WTC11 (cell line): ENCODE data around the gene SND1. TPM values are rescaled to one million over a fixed set of nuclear protein-coding genes. Genes with fewer than 3 reads are reported as not detected.

Experiments used
- ATAC-seq: fragments of 200-7000 bp; cut with Tn5 transposase; 2 replicates; pipeline ENCODE4 v1.10.0; 2021; ENCODE audit warnings: mild to moderate bottlenecking, moderate library complexity
- CTCF ChIA-PET: fragments of 300-600 bp; sonication (Branson Sonifier 250); formaldehyde crosslinking; loops from one replicate; lab custom pipeline; 2021; ENCODE audit warnings: antibody characterized with exemption; lab: Charles Lee
- POLR2A ChIA-PET: fragments of 350-600 bp; sonication (Branson Sonifier 250); formaldehyde crosslinking; loops from one replicate; lab custom pipeline; 2021; ENCODE audit warnings: antibody characterized with exemption; lab: Charles Lee
- DNase-seq: peaks from one replicate; pipeline ENCODE4 v3.0.0; 2021; ENCODE audit warnings: low spot score
- H3K27ac Mint-ChIP-seq: 2 replicates; pipeline ENCODE4 v1.8.0; 2021; ENCODE audit warnings: mixed read lengths
- H3K27me3 Mint-ChIP-seq: 2 replicates; pipeline ENCODE4 v1.8.0; 2021; ENCODE audit warnings: low read depth, mild to moderate bottlenecking, moderate library complexity, mixed read lengths
- H3K36me3 Mint-ChIP-seq: 2 replicates; pipeline ENCODE4 v1.8.0; 2021; ENCODE audit warnings: mixed read lengths
- H3K4me1 Mint-ChIP-seq: 2 replicates; pipeline ENCODE4 v1.8.0; 2022; ENCODE audit warnings: mixed read lengths
- H3K4me3 Mint-ChIP-seq: 2 replicates; pipeline ENCODE4 v1.8.0; 2021; ENCODE audit warnings: mild to moderate bottlenecking, moderate library complexity, mixed read lengths
- H3K9me3 Mint-ChIP-seq: 2 replicates; pipeline ENCODE4 v1.8.0; 2021; ENCODE audit warnings: mixed read lengths
- ARID4B ChIP-seq: sonication (generic); formaldehyde crosslinking; IDR thresholded peaks from 2 replicates; pipeline ENCODE4 v1.8.0; 2023; ENCODE audit warnings: missing genetic modification reagents, mild to moderate bottlenecking, borderline replicate concordance
- EMX1 ChIP-seq: fragments of 250-450 bp; sonication (Bioruptor Pico); IDR thresholded peaks from 2 replicates; pipeline ENCODE4 v1.8.0; 2021; ENCODE audit warnings: mild to moderate bottlenecking
- ERG ChIP-seq: fragments of 250-450 bp; sonication (Bioruptor Pico); IDR thresholded peaks from 2 replicates; pipeline ENCODE4 v1.8.0; 2021; ENCODE audit warnings: mild to moderate bottlenecking
- FOXJ3 ChIP-seq: sonication (generic); formaldehyde crosslinking; IDR thresholded peaks from 2 replicates; pipeline ENCODE4 v1.9.0; 2021; ENCODE audit warnings: missing genetic modification reagents, mild to moderate bottlenecking, borderline replicate concordance
- FOXP4 ChIP-seq: sonication (generic); formaldehyde crosslinking; IDR thresholded peaks from 2 replicates; pipeline ENCODE4 v1.8.0; 2022; ENCODE audit warnings: mild to moderate bottlenecking, missing genetic modification reagents
- GRHL2 ChIP-seq: fragments of 250-450 bp; sonication (Bioruptor Pico); IDR thresholded peaks from 2 replicates; pipeline ENCODE4 v1.8.0; 2022; ENCODE audit warnings: mild to moderate bottlenecking, moderate library complexity; ENCODE audit not compliant: insufficient replicate concordance, severe bottlenecking
- GTF2I ChIP-seq: fragments of 250-450 bp; sonication (Bioruptor Pico); conservative IDR thresholded peaks from 2 replicates; pipeline ENCODE4 v1.4.0; 2021; ENCODE audit warnings: mild to moderate bottlenecking
- JUN ChIP-seq: sonication (generic); formaldehyde crosslinking; IDR thresholded peaks from 2 replicates; pipeline ENCODE4 v1.8.0; 2023; ENCODE audit warnings: mild to moderate bottlenecking, missing genetic modification reagents
- MAX ChIP-seq: sonication (generic); formaldehyde crosslinking; IDR thresholded peaks from 2 replicates; pipeline ENCODE4 v1.8.0; 2022; ENCODE audit warnings: mild to moderate bottlenecking, missing genetic modification reagents
- MXD4 ChIP-seq: fragments of 250-450 bp; sonication (Bioruptor Pico); IDR thresholded peaks from 2 replicates; pipeline ENCODE4 v1.8.0; 2021; ENCODE audit warnings: mild to moderate bottlenecking, moderate library complexity, borderline replicate concordance
- NR3C1 ChIP-seq: sonication (generic); formaldehyde crosslinking; conservative IDR thresholded peaks from 2 replicates; pipeline ENCODE4 v1.8.1; 2023; ENCODE audit warnings: low read depth, mild to moderate bottlenecking, missing genetic modification reagents
- PREB ChIP-seq: sonication (generic); formaldehyde crosslinking; IDR thresholded peaks from 2 replicates; pipeline ENCODE4 v1.8.1; 2022; ENCODE audit warnings: mild to moderate bottlenecking, missing genetic modification reagents, moderate library complexity, borderline replicate concordance
- ZNF416 ChIP-seq: fragments of 250-450 bp; sonication (Bioruptor Pico); IDR thresholded peaks from 2 replicates; pipeline ENCODE4 v1.9.0; 2021; ENCODE audit warnings: mild to moderate bottlenecking, inconsistent platforms
- ZNF423 ChIP-seq: fragments of 250-450 bp; sonication (Bioruptor Pico); IDR thresholded peaks from 2 replicates; pipeline ENCODE4 v2.1.2; 2022; ENCODE audit warnings: mild to moderate bottlenecking, moderate library complexity
- ZNF532 ChIP-seq: fragments of 250-450 bp; sonication (Bioruptor Pico); IDR thresholded peaks from 2 replicates; pipeline ENCODE4 v1.9.0; 2021; ENCODE audit warnings: mild to moderate bottlenecking, borderline replicate concordance
- ZNF671 ChIP-seq: fragments of 250-450 bp; sonication (Bioruptor Pico); IDR thresholded peaks from 2 replicates; pipeline ENCODE4 v1.8.0; 2021; ENCODE audit warnings: mild to moderate bottlenecking
- total RNA-seq: library from RNA; stranded (reverse); gene quantifications from 3 replicates; pipeline ENCODE4 v1.2.3, GENCODE V29; 2021

Gene SND1
- total RNA-seq, 1 experiment from 2014 or later, result 261 TPM

- TF ChIP-seq ZNF532 (CRISPR knock-in tag) (no peak), FOXP4 (CRISPR knock-in tag) (no peak)
- no peak overlapping the region for H3K27ac Mint-ChIP-seq
- ChIA-PET POLR2A (no interaction called here), CTCF (interaction anchor here (0.9 to 2.1 kb wide), 2 partner anchors 41 to 458 kb away, joined by 3 to 11 read pairs; no protein-coding TSS in a partner anchor)
- H3K4me3 Mint-ChIP-seq, result no peak overlapping the region
- no peak for DNase-seq
- no peak for ATAC-seq
- H3K27me3 Mint-ChIP-seq, result no peaks in the 10 kb centered on the region
- H3K36me3 Mint-ChIP-seq, result no peaks in the 10 kb centered on the region
- H3K9me3 Mint-ChIP-seq, result no peaks in the 10 kb centered on the region
- H3K4me1 Mint-ChIP-seq, result peaks cover 59% of the 10 kb centered on the region
Measured at GRCh38 chr7:127751490-127752448, 99.8 kb downstream of the SND1 start.

GRCh38 chr7:127752829-127753228 lies 100.8 kb downstream of the SND1 start:
- Mint-ChIP-seq H3K27ac (no peak overlapping the region), H3K36me3 (no peaks in the 10 kb centered on the region), H3K9me3 (no peaks in the 10 kb centered on the region), H3K4me3 (no peak overlapping the region), H3K4me1 (peaks cover 57% of the 10 kb centered on the region), H3K27me3 (no peaks in the 10 kb centered on the region)
- CTCF ChIA-PET, result no interaction called here
- POLR2A ChIA-PET, result no interaction called here
- DNase-seq (no peak), ATAC-seq (no peak)
- TF ChIP-seq ERG (CRISPR knock-in tag) (no peak), ZNF671 (CRISPR knock-in tag) (no peak), MAX (CRISPR knock-in tag) (no peak), MXD4 (CRISPR knock-in tag) (no peak), NR3C1 (CRISPR knock-in tag) (no peak), PREB (no peak), FOXJ3 (CRISPR knock-in tag) (no peak), ZNF423 (CRISPR knock-in tag) (no peak), JUN (CRISPR knock-in tag) (no peak), ZNF416 (CRISPR knock-in tag) (no peak), ARID4B (no peak), EMX1 (CRISPR knock-in tag) (no peak), GTF2I (CRISPR knock-in tag) (no peak), GRHL2 (no peak)
